Heart left ventricle (tissue), 16 donors: ENCODE results near the gene PGF. TPM values are rescaled to one million over a fixed set of nuclear protein-coding genes. Genes with fewer than 3 reads are reported as not detected.

ENCODE experiments used
- ATAC-seq, 4 donors: fragments of 200-7000 bp; cut with Tn5 transposase; one replicate each; pipeline ENCODE4 v1.9.1; 2020 to 2022; ENCODE audit warnings: moderate library complexity in 4 of 4, mild to moderate bottlenecking in 3 of 4, moderate number of reproducible peaks in 1 of 4
- DNase-seq, 5 donors: peaks; one replicate each; pipeline ENCODE4 v3.0.0-alpha.2; 2020
- H3K27ac ChIP-seq, 12 donors: fragments of 200-600 bp; sonication (generic) in 4 of 12; one replicate each; pipeline versions ENCODE4 v1.5.0 to v1.8.0; 2016 to 2022; ENCODE audit warnings: mild to moderate bottlenecking in 2 of 12
- H3K27me3 ChIP-seq, 9 donors: fragments of 200-600 bp; sonication (generic) in 2 of 9; one replicate each; pipeline versions ENCODE4 v1.5.1 to v1.8.0; 2016 to 2022; ENCODE audit warnings: mild to moderate bottlenecking in 3 of 9
- H3K36me3 ChIP-seq, 9 donors: fragments of 200-600 bp; sonication (generic) in 2 of 9; one replicate each; pipeline versions ENCODE4 v1.5.0 to v1.8.0; 2018 to 2022; ENCODE audit warnings: mild to moderate bottlenecking in 2 of 9
- H3K4me1 ChIP-seq, 12 donors: fragments of 200-600 bp; sonication (generic) in 4 of 12; one replicate each; pipeline versions ENCODE4 v1.5.0 to v1.8.0; 2016 to 2022; ENCODE audit warnings: mild to moderate bottlenecking in 3 of 12
- H3K4me3 ChIP-seq, 12 donors: fragments of 200-600 bp; sonication (generic) in 4 of 12; one replicate each; pipeline versions ENCODE4 v1.5.0 to v1.8.0; 2017 to 2022; ENCODE audit warnings: mild to moderate bottlenecking in 9 of 12, moderate library complexity in 4 of 12
- H3K9me3 ChIP-seq, 12 donors: fragments of 200-600 bp; sonication (generic) in 4 of 12; one replicate each; pipeline versions ENCODE4 v1.5.0 to v1.8.0; 2016 to 2022; ENCODE audit warnings: mild to moderate bottlenecking in 1 of 12
- CTCF ChIP-seq, 12 donors: fragments of 200-600 bp; sonication (generic) in 4 of 12; IDR thresholded peaks; one replicate each; pipeline versions ENCODE4 v1.5.0 to v1.8.0; 2018 to 2022; ENCODE audit warnings: antibody characterized with exemption in 12 of 12, mild to moderate bottlenecking in 5 of 12
- POLR2A ChIP-seq, 2 donors: fragments of 450-650 bp; IDR thresholded peaks; one replicate each; pipeline ENCODE4 v1.6.1; 2017; ENCODE audit warnings: antibody characterized with exemption in 2 of 2, mild to moderate bottlenecking in 2 of 2, moderate library complexity in 2 of 2
- WGBS, 4 donors: extraction: QIAGEN DNeasy Blood & Tissue Kit in 2 of 4; methylation state at CpG; one replicate each; pipeline versions ENCODE4 v1.1.5 to v1.1.7; 2013 to 2018; 5-methylcytosine and 5-hydroxymethylcytosine counted together
- intact Hi-C, 10 donors: fragments of 100-400 bp; cut with DNase I; formaldehyde crosslinking; loops; one replicate each; pipeline versions ENCODE4 v1.11.1 to v1.14.2; 2022
- polyA plus RNA-seq, 2 donors: library from polyadenylated mRNA; stranded (reverse); fragments of 200-250 nt; gene quantifications; one replicate each; pipeline ENCODE4 v1.2.3, GENCODE V29; 2013
- total RNA-seq, 9 donors: library from RNA; depleted of rRNA in 2 of 9; stranded (reverse); fragments of >200 nt in 2 of 9; fragmentation: NEBNext Ultra II Directional in 3 of 9; extraction: Animal tissue kit (Norgen Biotek cat#: 25700) in 3 of 9; gene quantifications; one replicate each; pipeline versions ENCODE4 v1.1.0 to v1.2.4, GENCODE V29; 2016 to 2023
- donor health status: ischemic (EF 13 %, LVEDD 7.1; RV severe dilation, severe dysfunction).
- donor health status: healthy with polysubstance abuse.
- donor health status: DM: no; HTN: yes; CAD: no.
- donor health status: DM: no; HTN: no; CAD: no.
- donor health status: ischemic (EF 25% LVEDD 6.9; RV normal size, moderate dysfunction).
- donor health status: ischemic (EF 25% LVEDD 5.7; RV mildly dilated, moderate dysfunction).
- donor health status: healthy.
- donor health status: DM: yes; HTN: yes; CAD: no.
- donor health status: ischemic (EF 35%, LVEDD 5.7; RV mildly dilated, moderate dysfunction).
- donor health status: nonischemic (EF 11% LVEDD 7.7; RV severe dilation, severe dysfunction).
- donor health status: DM: yes; HTN: yes; CAD: no.
- donor health status: PGD.
- donor health status: ischemic (EF 29% LVEDD 5.4; RV normal size, mild dysfunction).
- donor health status: nonischemic (EF 23%, LVEDD 6.1; RV moderate dilation, normal function).

PGF gene
- total and polyA plus RNA-seq, 11 donors = 4.1 to 30.4 (median 5.9) TPM

GRCh38 chr14:74973905-74974363, 18.5 kb upstream of the PGF start:
- ATAC-seq = no peak

GRCh38 chr14:74973003-74973653, 17.7 kb upstream of the PGF start:
- Histone ChIP-seq H3K27ac (peak overlapping the region in 11 of 12 donors; percentile 14 to 78 (median 63)), H3K36me3 (no peaks in the 10 kb centered on the region), H3K4me1 (peaks cover 7 to 42% (median 32%) of the 10 kb centered on the region in 12 donors), H3K9me3 (no peaks in the 10 kb centered on the region), H3K27me3 (no peaks in the 10 kb centered on the region), H3K4me3 (no peak overlapping the region)
- TF ChIP-seq CTCF (IDR thresholded peaks at IDR 0.05) (no peak), POLR2A (IDR thresholded peaks at IDR 0.05) (no peak)
- 57 to 71% (median 60%) methylated on average over 2 to 15 of the region's 15 CpGs for WGBS, 4 donors
- DNase-seq (peak; percentile 83 to 90 (median 86)), ATAC-seq (peak; percentile 74 to 93 (median 80))
- intact Hi-C loops = no loop called here

More at GRCh38 chr14:74973905-74974363, 18.5 kb upstream of the PGF start:
- no peak for DNase-seq
- Histone ChIP-seq H3K4me3 (no peak overlapping the region), H3K27me3 (no peaks in the 10 kb centered on the region), H3K4me1 (peaks cover 7 to 49% (median 32%) of the 10 kb centered on the region in 12 donors), H3K36me3 (no peaks in the 10 kb centered on the region), H3K9me3 (no peaks in the 10 kb centered on the region), H3K27ac (peak overlapping the region in 11 of 12 donors; percentile 3 to 77 (median 63))
- 87 to 93% (median 90%) methylated on average over 5 of the region's 5 CpGs for WGBS, 4 donors
- TF ChIP-seq CTCF (IDR thresholded peaks at IDR 0.05) = no peak
- TF ChIP-seq POLR2A (IDR thresholded peaks at IDR 0.05) = no peak
- intact Hi-C loops = no loop called here

GRCh38 chr14:74968811-74969210, 13.4 kb upstream of the PGF start:
- no peaks in the 10 kb centered on the region for H3K9me3 ChIP-seq
- H3K27me3 ChIP-seq = no peaks in the 10 kb centered on the region
- H3K36me3 ChIP-seq = no peaks in the 10 kb centered on the region
- no peak for TF ChIP-seq CTCF (IDR thresholded peaks at IDR 0.05)
- TF ChIP-seq POLR2A (IDR thresholded peaks at IDR 0.05) = no peak
- peaks cover 4 to 41% (median 24%) of the 10 kb centered on the region in 12 donors for H3K4me1 ChIP-seq
- ATAC-seq (no peak), DNase-seq (no peak)
- H3K4me3 ChIP-seq = no peak overlapping the region
- no peak overlapping the region for H3K27ac ChIP-seq
- intact Hi-C loops = no loop called here
- 74 to 84% (median 76%) methylated on average over 1 of the region's 1 CpG for WGBS, 4 donors

- Histone ChIP-seq H3K9me3 (no peaks in the 10 kb centered on the region), H3K36me3 (no peaks in the 10 kb centered on the region), H3K4me1 (peaks cover 0 to 35% (median 16%) of the 10 kb centered on the region in 12 donors), H3K27me3 (no peaks in the 10 kb centered on the region), H3K4me3 (no peak overlapping the region), H3K27ac (peak overlapping the region in 10 of 12 donors; percentile 2 to 83 (median 64))
- WGBS, 4 donors = 59 to 66% (median 61%) methylated on average over 5 of the region's 5 CpGs
- intact Hi-C loops = no loop called here
- TF ChIP-seq POLR2A (IDR thresholded peaks at IDR 0.05) = no peak
- no peak for TF ChIP-seq CTCF (IDR thresholded peaks at IDR 0.05)
- peak in 2 of 4 donors; percentile 68 to 80 for ATAC-seq
- DNase-seq = no peak
Observed at GRCh38 chr14:74965486-74966153, 10.2 kb upstream of the PGF start.
